ENCODE measurements around the gene PPP2R2C. TPM values are rescaled to one million over a fixed set of nuclear protein-coding genes. Genes with fewer than 3 reads are reported as not detected.

The PPP2R2C gene
- total RNA-seq, 1 experiment from 2014 or later = 14.9 TPM

- no peak for DNase-seq (ENCODE audit: extremely low read depth, low read depth)
Measured at GRCh38 chr4:6334203-6334887, 138.1 kb downstream of the PPP2R2C start.

GRCh38 chr4:6333301-6334202 is 138.9 kb downstream of the PPP2R2C start:
- DNase-seq (ENCODE audit: extremely low read depth, low read depth) = no peak

- no peak for DNase-seq (ENCODE audit: extremely low read depth, low read depth)
Measured at GRCh38 chr4:6332669-6333050, 139.8 kb downstream of the PPP2R2C start.

GRCh38 chr4:6332042-6332668 is 140.3 kb downstream of the PPP2R2C start:
- DNase-seq (ENCODE audit: extremely low read depth, low read depth) = no peak

GRCh38 chr4:6331468-6331867 is 140.9 kb downstream of the PPP2R2C start:
- no peak for DNase-seq (ENCODE audit: extremely low read depth, low read depth)

GRCh38 chr4:6331018-6331417 is 141.4 kb downstream of the PPP2R2C start:
- DNase-seq (ENCODE audit: extremely low read depth, low read depth) = no peak

- no peak for DNase-seq (ENCODE audit: extremely low read depth, low read depth)
Measured at GRCh38 chr4:6330384-6330767, 142.0 kb downstream of the PPP2R2C start.

GRCh38 chr4:6329478-6330383 is 142.7 kb downstream of the PPP2R2C start:
- DNase-seq (ENCODE audit: extremely low read depth, low read depth) = no peak

GRCh38 chr4:6328526-6328925 is 143.9 kb downstream of the PPP2R2C start:
- no peak for DNase-seq (ENCODE audit: extremely low read depth, low read depth)

- peak; percentile 28 for DNase-seq (ENCODE audit: extremely low read depth, low read depth)
Measured at GRCh38 chr4:6327220-6327917, 145.0 kb downstream of the PPP2R2C start.

GRCh38 chr4:6326312-6327060 is 145.9 kb downstream of the PPP2R2C start:
- no peak for DNase-seq (ENCODE audit: extremely low read depth, low read depth)

GRCh38 chr4:6325788-6326290 is 146.6 kb downstream of the PPP2R2C start:
- DNase-seq (ENCODE audit: extremely low read depth, low read depth) = no peak

GRCh38 chr4:6324999-6325787 is 147.2 kb downstream of the PPP2R2C start:
- no peak for DNase-seq (ENCODE audit: extremely low read depth, low read depth)

- DNase-seq (ENCODE audit: extremely low read depth, low read depth) = no peak
Measured at GRCh38 chr4:6324461-6324998, 147.9 kb downstream of the PPP2R2C start.

- no peak for DNase-seq (ENCODE audit: extremely low read depth, low read depth)
Measured at GRCh38 chr4:6322761-6323566, 149.4 kb downstream of the PPP2R2C start.

- no peak for DNase-seq (ENCODE audit: extremely low read depth, low read depth)
Measured at GRCh38 chr4:6322067-6322760, 150.2 kb downstream of the PPP2R2C start.
